Epidermal melanocyte (primary cell): ENCODE measurements around the gene SMS.
"Not testable (repeated sequence)": the region's sequence is repeated elsewhere in the genome, so short reads cannot be mapped to it uniquely, and the experiment has no call there.

Experiments
- DNase-seq: peaks from one replicate; pipeline ENCODE4 v3.0.0; 2011; ENCODE audit warnings: low spot score; ENCODE audit not compliant: insufficient read length

Gene SMS

GRCh38 chrX:21950557-21950956 lies 10.0 kb downstream of the SMS start:
- not testable (repeated sequence) for DNase-seq

- no peak for DNase-seq
Observed at GRCh38 chrX:21952624-21953023, 12.1 kb downstream of the SMS start.

GRCh38 chrX:21953195-21953830 lies 12.8 kb downstream of the SMS start:
- DNase-seq: not testable (repeated sequence)

GRCh38 chrX:21955403-21956189 lies 15.1 kb downstream of the SMS start:
- no peak for DNase-seq

- no peak for DNase-seq
Observed at GRCh38 chrX:21956783-21957182, 16.3 kb downstream of the SMS start.

GRCh38 chrX:21958187-21958586 lies 17.7 kb downstream of the SMS start:
- DNase-seq: no peak

GRCh38 chrX:21958916-21959315 lies 18.4 kb downstream of the SMS start:
- no peak for DNase-seq

- no peak for DNase-seq
Observed at GRCh38 chrX:21959362-21960051, 19.0 kb downstream of the SMS start.

- no peak for DNase-seq
Observed at GRCh38 chrX:21960569-21961541, 20.3 kb downstream of the SMS start.

GRCh38 chrX:21962361-21962760 lies 21.9 kb downstream of the SMS start:
- DNase-seq: no peak

GRCh38 chrX:21963269-21963668 lies 22.8 kb downstream of the SMS start:
- no peak for DNase-seq

- no peak for DNase-seq
Observed at GRCh38 chrX:21963731-21964405, 23.4 kb downstream of the SMS start.

- no peak for DNase-seq
Observed at GRCh38 chrX:21966866-21967265, 26.4 kb downstream of the SMS start.

- no peak for DNase-seq
Observed at GRCh38 chrX:21968333-21968732, 27.8 kb downstream of the SMS start.

GRCh38 chrX:21970326-21970725 lies 29.8 kb downstream of the SMS start:
- DNase-seq: no peak

- no peak for DNase-seq
Observed at GRCh38 chrX:21972046-21972445, 31.5 kb downstream of the SMS start.

GRCh38 chrX:21972721-21973120 lies 32.2 kb downstream of the SMS start:
- DNase-seq: no peak

- DNase-seq: no peak
Observed at GRCh38 chrX:21973321-21974010, 33.0 kb downstream of the SMS start.

- DNase-seq: no peak
Observed at GRCh38 chrX:21974011-21974385, 33.5 kb downstream of the SMS start.

GRCh38 chrX:21975242-21975641 lies 34.7 kb downstream of the SMS start:
- no peak for DNase-seq
